T-cell (primary cell): ENCODE results near the gene ZFP36. TPM values are rescaled to one million over a fixed set of nuclear protein-coding genes. Genes with fewer than 3 reads are reported as not detected.
A peak's percentile ranks its signal among the peaks of the same experiment; 100 is the strongest.

Experiments used
- ATAC-seq, 4 experiments: fragments of 200-7000 bp in 3 of 4; fragments of 150-1000 bp in 1 of 4; cut with Tn5 transposase; replicated peaks in 1 of 4; 1 replicate in 3 of 4; 2 replicates in 1 of 4; pipeline ENCODE4 v1.10.0; 2021; ENCODE audit warnings: moderate library complexity in 3 of 4, mild to moderate bottlenecking in 2 of 4, moderate number of reproducible peaks in 1 of 4
- CTCF ChIA-PET, 2 donors: fragments of 300-600 bp; sonication (Branson Sonifier 250); formaldehyde crosslinking; loops; one replicate each; lab custom pipeline; 2022; ENCODE audit warnings: antibody characterized with exemption in 2 of 2; lab: Charles Lee
- POLR2A ChIA-PET, 2 donors: fragments of 300-600 bp; sonication (Branson Sonifier 250); formaldehyde crosslinking; loops; one replicate each; lab custom pipeline; 2022; ENCODE audit warnings: antibody characterized with exemption in 2 of 2; lab: Charles Lee
- DNase-seq, 35 experiments: peaks; one replicate each; pipeline versions ENCODE4 v3.0.0 to v3.0.0-alpha.2; 2013 to 2023
- H3K27ac ChIP-seq: one replicate; pipeline ENCODE4 v1.5.1; 2013; ENCODE audit warnings: low read length
- H3K27me3 ChIP-seq, 2 experiments: replicated peaks in 1 of 2; 1 replicate in 1 of 2; 2 replicates in 1 of 2; pipeline versions ENCODE4 v1.6.1 to v1.7.0; 2013; ENCODE audit warnings: low read length in 1 of 2, mixed read lengths in 1 of 2; ENCODE audit not compliant: control insufficient read depth in 2 of 2, insufficient read depth in 2 of 2; ENCODE audit errors: extremely low read depth in 1 of 2
- H3K36me3 ChIP-seq, 2 donors: 1 replicate in 1 of 2; 2 replicates in 1 of 2; pipeline versions ENCODE4 v1.6.1 to v1.7.0; 2013; ENCODE audit warnings: low read length in 1 of 2; ENCODE audit not compliant: control insufficient read depth in 2 of 2, insufficient read depth in 1 of 2; ENCODE audit errors: extremely low read depth in 1 of 2
- H3K4me1 ChIP-seq, 2 experiments: 1 replicate in 1 of 2; 2 replicates in 1 of 2; pipeline versions ENCODE4 v1.6.1 to v1.7.0; 2013; ENCODE audit warnings: low read length in 2 of 2, mixed read lengths in 1 of 2; ENCODE audit not compliant: insufficient read depth in 2 of 2, control insufficient read depth in 1 of 2; ENCODE audit errors: extremely low read depth in 1 of 2
- H3K4me3 ChIP-seq, 2 donors: 1 replicate in 1 of 2; 2 replicates in 1 of 2; pipeline versions ENCODE4 v1.5.1 to v1.7.0; 2013; ENCODE audit warnings: mild to moderate bottlenecking in 2 of 2, low read length in 1 of 2, moderate library complexity in 1 of 2; ENCODE audit not compliant: control insufficient read depth in 1 of 2; ENCODE audit errors: extremely low read depth in 1 of 2
- H3K9me3 ChIP-seq: 2 replicates; pipeline ENCODE4 v1.7.0; 2013
- H3K27ac Mint-ChIP-seq, 2 donors: one replicate each; pipeline ENCODE4 v1.8.0; 2020 to 2021; ENCODE audit warnings: mild to moderate bottlenecking in 2 of 2, mixed read lengths in 2 of 2
- H3K27me3 Mint-ChIP-seq, 2 donors: one replicate each; pipeline ENCODE4 v1.8.0; 2021 to 2022; ENCODE audit warnings: mixed read lengths in 2 of 2
- H3K36me3 Mint-ChIP-seq: one replicate; pipeline ENCODE4 v1.8.0; 2021; ENCODE audit warnings: mixed read lengths
- H3K4me1 Mint-ChIP-seq, 3 donors: one replicate each; pipeline ENCODE4 v1.8.0; 2020 to 2022; ENCODE audit warnings: mixed read lengths in 3 of 3, mild to moderate bottlenecking in 1 of 3
- H3K4me3 Mint-ChIP-seq, 3 donors: one replicate each; pipeline ENCODE4 v1.8.0; 2020 to 2022; ENCODE audit warnings: mild to moderate bottlenecking in 3 of 3, mixed read lengths in 3 of 3, moderate library complexity in 3 of 3
- H3K9me3 Mint-ChIP-seq, 3 donors: one replicate each; pipeline ENCODE4 v1.8.0; 2020 to 2022; ENCODE audit warnings: mixed read lengths in 3 of 3
- WGBS: methylation state at CpG from one replicate; pipeline ENCODE4 v1.1.5; 2013; ENCODE audit warnings: missing lambda C conversion rate; ENCODE audit not compliant: insufficient coverage; 5-methylcytosine and 5-hydroxymethylcytosine counted together
- total RNA-seq, 35 experiments: library from RNA in 6 of 35; stranded (reverse) in 6 of 35; fragments of 120-200 nt in 1 of 35; gene quantifications; one replicate each; pipeline versions ENCODE4 v1.2.1 to v1.2.4 and lab custom pipeline; 2013 to 2026

ZFP36 gene
- total RNA-seq, 5 donors from 2014 or later (not counting 1 experiment from before 2014, with no cell fraction given), result 208 to 1,013 (median 233) TPM

- Histone ChIP-seq H3K4me1 (no peaks in the 10 kb centered on the region), H3K27me3 (no peaks in the 10 kb centered on the region), H3K36me3 (peaks cover 19 to 40% of the 10 kb centered on the region in 2 donors), H3K9me3 (no peaks in the 10 kb centered on the region), H3K4me3 (no peak overlapping the region), H3K27ac (no peak overlapping the region)
- WGBS, result 100% methylated on average over 2 of the region's 5 CpGs
- Mint-ChIP-seq H3K4me1 (peaks cover 0 to 2% (median 0%) of the 10 kb centered on the region in 3 donors), H3K9me3 (no peaks in the 10 kb centered on the region), H3K4me3 (no peak overlapping the region), H3K27me3 (no peaks in the 10 kb centered on the region), H3K36me3 (peaks cover 18% of the 10 kb centered on the region), H3K27ac (peak overlapping the region in 1 of 2 donors; percentile 55)
- ChIA-PET POLR2A (no interaction called here), CTCF (no interaction called here)
- ATAC-seq, result no peak
- no peak for DNase-seq
Observed at GRCh38 chr19:39422020-39422419, 15.4 kb downstream of the ZFP36 start.

GRCh38 chr19:39423258-39424086 lies 16.8 kb downstream of the ZFP36 start:
- ChIA-PET POLR2A (interaction anchor here in 1 of 2 donors (1.8 kb wide), 1 partner anchor 12 kb away, joined by 6 read pairs; the partner anchor contains the start of gene RPS16), CTCF (interaction anchor here in 1 of 2 donors (0.6 kb wide), 1 partner anchor 11 kb away, joined by 3 read pairs; the partner anchor contains the start of gene PLEKHG2)
- no peak for ATAC-seq

GRCh38 chr19:39424934-39425333 lies 18.3 kb downstream of the ZFP36 start:
- Mint-ChIP-seq H3K9me3 (no peaks in the 10 kb centered on the region), H3K4me3 (no peak overlapping the region), H3K4me1 (peaks cover 0 to 1% (median 0%) of the 10 kb centered on the region in 3 donors), H3K27me3 (no peaks in the 10 kb centered on the region), H3K27ac (no peak overlapping the region), H3K36me3 (peaks cover 8% of the 10 kb centered on the region)
- Histone ChIP-seq H3K4me3 (no peak overlapping the region), H3K9me3 (no peaks in the 10 kb centered on the region), H3K4me1 (no peaks in the 10 kb centered on the region), H3K27me3 (no peaks in the 10 kb centered on the region), H3K36me3 (peaks cover 16 to 24% of the 10 kb centered on the region in 2 donors), H3K27ac (no peak overlapping the region)
- DNase-seq, result no peak
- POLR2A ChIA-PET, result interaction anchor here in 1 of 2 donors (1.8 kb wide), 1 partner anchor 11 kb away, joined by 6 read pairs; the partner anchor contains the start of gene RPS16
- CTCF ChIA-PET, result no interaction called here
- ATAC-seq, result no peak
- 90% methylated on average over 16 of the region's 16 CpGs for WGBS

More at GRCh38 chr19:39423258-39424086, 16.8 kb downstream of the ZFP36 start:
- Histone ChIP-seq H3K36me3 (peaks cover 16 to 33% of the 10 kb centered on the region in 2 donors), H3K4me3 (no peak overlapping the region), H3K9me3 (no peaks in the 10 kb centered on the region), H3K4me1 (no peaks in the 10 kb centered on the region), H3K27ac (no peak overlapping the region), H3K27me3 (no peaks in the 10 kb centered on the region)
- no peak overlapping the region for H3K4me3 Mint-ChIP-seq
- no peaks in the 10 kb centered on the region for H3K9me3 Mint-ChIP-seq
- peaks cover 16% of the 10 kb centered on the region for H3K36me3 Mint-ChIP-seq
- WGBS, result 89% methylated on average over 35 of the region's 35 CpGs
- H3K27ac Mint-ChIP-seq, result no peak overlapping the region
- no peak for DNase-seq
- no peaks in the 10 kb centered on the region for H3K27me3 Mint-ChIP-seq
- no peaks in the 10 kb centered on the region for H3K4me1 Mint-ChIP-seq

GRCh38 chr19:39425744-39426143 lies 19.1 kb downstream of the ZFP36 start:
- Histone ChIP-seq H3K4me1 (peaks cover 0 to 5% of the 10 kb centered on the region in 2 experiments), H3K27me3 (no peaks in the 10 kb centered on the region), H3K9me3 (no peaks in the 10 kb centered on the region), H3K27ac (no peak overlapping the region), H3K36me3 (peaks cover 11 to 22% of the 10 kb centered on the region in 2 donors), H3K4me3 (no peak overlapping the region)
- Mint-ChIP-seq H3K4me1 (peaks cover 0 to 6% (median 5%) of the 10 kb centered on the region in 3 donors), H3K9me3 (no peaks in the 10 kb centered on the region), H3K4me3 (no peak overlapping the region), H3K27me3 (no peaks in the 10 kb centered on the region), H3K27ac (peak overlapping the region in 1 of 2 donors; percentile 5), H3K36me3 (peaks cover 8% of the 10 kb centered on the region)
- POLR2A ChIA-PET, result no interaction called here
- CTCF ChIA-PET, result no interaction called here
- 89% methylated on average over 7 of the region's 7 CpGs for WGBS
- DNase-seq (no peak), ATAC-seq (no peak)

- Histone ChIP-seq H3K4me3 (no peak overlapping the region), H3K27ac (no peak overlapping the region), H3K9me3 (no peaks in the 10 kb centered on the region), H3K36me3 (peaks cover 11 to 19% of the 10 kb centered on the region in 2 donors), H3K27me3 (no peaks in the 10 kb centered on the region), H3K4me1 (peaks cover 0 to 9% of the 10 kb centered on the region in 2 experiments)
- no peak overlapping the region for H3K4me3 Mint-ChIP-seq
- ATAC-seq (no peak), DNase-seq (no peak)
- peaks cover 0 to 11% (median 10%) of the 10 kb centered on the region in 3 donors for H3K4me1 Mint-ChIP-seq
- POLR2A ChIA-PET, result no interaction called here
- 85% methylated on average over 3 of the region's 5 CpGs for WGBS
- H3K9me3 Mint-ChIP-seq, result no peaks in the 10 kb centered on the region
- peak overlapping the region in 1 of 2 donors; percentile 5 for H3K27ac Mint-ChIP-seq
- no peaks in the 10 kb centered on the region for H3K27me3 Mint-ChIP-seq
- CTCF ChIA-PET, result interaction anchor here in 1 of 2 donors (1.2 kb wide), 1 partner anchor 10 kb away, joined by 3 read pairs; the partner anchor contains the start of gene RPS16
- H3K36me3 Mint-ChIP-seq, result peaks cover 8% of the 10 kb centered on the region
Observed at GRCh38 chr19:39426170-39426569, 19.5 kb downstream of the ZFP36 start.

- ATAC-seq, result no peak
- Mint-ChIP-seq H3K27me3 (no peaks in the 10 kb centered on the region), H3K4me1 (peaks cover 0 to 17% (median 16%) of the 10 kb centered on the region in 3 donors), H3K9me3 (no peaks in the 10 kb centered on the region), H3K4me3 (no peak overlapping the region), H3K36me3 (peaks cover 13% of the 10 kb centered on the region), H3K27ac (no peak overlapping the region)
- H3K4me3 ChIP-seq, result no peak overlapping the region
- no peaks in the 10 kb centered on the region for H3K27me3 ChIP-seq
- H3K4me1 ChIP-seq, result peaks cover 0 to 12% of the 10 kb centered on the region in 2 experiments
- CTCF ChIA-PET, result no interaction called here
- POLR2A ChIA-PET, result interaction anchor here (0.6 to 1.1 kb wide), 3 partner anchors 16 to 993 kb away, joined by 3 to 7 read pairs (median 3); partner anchors contain the start of genes MED29 (in 1 of the 2) and PAF1 (in 1 of the 2)
- H3K9me3 ChIP-seq, result no peaks in the 10 kb centered on the region
- no peak overlapping the region for H3K27ac ChIP-seq
- DNase-seq, result no peak
- 100% methylated on average over 4 of the region's 11 CpGs for WGBS
- H3K36me3 ChIP-seq, result peaks cover 11 to 22% of the 10 kb centered on the region in 2 donors
Observed at GRCh38 chr19:39427707-39428106, 21.1 kb downstream of the ZFP36 start.
